Right lung (tissue), 5 donors: Measurements from ENCODE around the gene CTU1. TPM values are rescaled to one million over a fixed set of nuclear protein-coding genes. Genes with fewer than 3 reads are reported as not detected.
A peak's percentile ranks its signal among the peaks of the same experiment; 100 is the strongest.

Experiments
- DNase-seq, 2 donors: peaks; one replicate each; pipeline ENCODE4 v3.0.0-alpha.2; 2013
- polyA plus RNA-seq, 5 donors: library from polyadenylated mRNA; unstranded; fragments of 120-200 nt; gene quantifications; one replicate each; pipeline versions ENCODE4 v1.2.1 to v1.2.3, GENCODE V29; 2013; ENCODE audit warnings: inconsistent platforms in 1 of 5, low replicate concordance in 1 of 5; ENCODE audit not compliant: insufficient read length in 5 of 5, insufficient read depth in 1 of 5

CTU1 gene
- polyA plus RNA-seq, 5 donors = 1.7 to 4.4 (median 2.2) TPM

DNA sequence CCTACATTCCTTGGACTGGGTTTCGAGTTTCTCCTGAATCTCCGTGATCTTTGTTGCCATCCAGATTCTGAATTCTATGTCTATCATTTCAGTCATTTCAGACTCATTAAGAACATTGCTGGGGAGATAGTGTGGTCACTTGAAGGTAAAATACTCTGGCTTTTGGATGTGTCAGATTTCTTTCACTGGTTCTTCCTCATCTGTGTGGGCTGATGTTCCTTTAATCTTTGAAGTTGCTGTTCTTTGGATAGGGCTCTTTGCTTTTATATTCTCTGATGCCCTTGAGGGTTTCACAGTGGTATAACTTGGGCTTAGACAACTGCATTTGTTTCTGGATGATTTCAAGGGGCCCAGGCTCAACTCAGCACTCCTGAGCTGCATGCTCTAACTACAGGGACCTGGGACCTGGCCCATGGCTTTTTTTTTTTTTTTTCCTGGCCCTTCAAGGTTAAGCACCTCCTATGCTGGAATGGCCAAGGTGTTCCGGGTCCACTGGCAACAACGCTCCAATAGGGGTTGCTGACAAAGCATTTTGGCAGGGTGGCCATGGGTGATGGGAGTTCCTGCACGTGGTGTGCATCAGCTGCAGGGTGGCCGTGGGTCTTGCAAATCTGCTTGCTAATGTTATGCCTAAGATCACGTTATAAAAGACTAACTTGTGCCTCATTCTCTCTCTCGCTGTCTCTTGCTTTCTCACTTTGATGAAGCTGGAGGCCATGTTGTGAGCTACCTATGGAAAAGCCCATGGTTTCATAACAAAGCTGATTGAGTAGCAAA lies 28.0 kb upstream of the CTU1 start:
- DNase-seq = no peak

- DNase-seq = no peak
These were observed 26.8 kb upstream of the CTU1 start for GRCh38 chr19:51135004-51135403.

GRCh38 chr19:51131780-51132680 lies 23.8 kb upstream of the CTU1 start:
- peak; percentile 30 to 48 for DNase-seq

- no peak for DNase-seq
These were observed 21.5 kb upstream of the CTU1 start for GRCh38 chr19:51129716-51130115.

GRCh38 chr19:51128227-51128626 lies 20.0 kb upstream of the CTU1 start:
- DNase-seq = no peak

DNA sequence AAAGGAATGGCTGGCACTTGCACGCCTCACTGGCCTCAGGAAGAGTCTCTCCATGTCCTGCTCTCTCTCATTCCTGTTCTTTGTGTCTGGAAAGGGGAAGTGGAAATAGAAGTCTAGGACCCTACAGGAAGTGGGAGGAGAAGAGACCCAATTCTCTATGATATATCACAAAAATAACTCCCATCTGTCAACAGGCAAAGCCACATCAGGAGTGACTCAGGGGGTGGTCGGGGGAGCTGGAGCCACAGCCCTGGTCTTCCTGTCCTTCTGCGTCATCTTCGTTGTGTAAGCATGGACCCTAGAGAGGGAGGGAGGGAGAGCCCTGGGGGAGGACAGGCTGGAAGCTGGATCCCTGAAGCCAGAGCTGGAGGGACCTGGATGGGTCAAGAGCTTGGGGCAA lies 19.5 kb upstream of the CTU1 start:
- no peak for DNase-seq

GRCh38 chr19:51127032-51127431 lies 18.8 kb upstream of the CTU1 start:
- DNase-seq = no peak

DNA sequence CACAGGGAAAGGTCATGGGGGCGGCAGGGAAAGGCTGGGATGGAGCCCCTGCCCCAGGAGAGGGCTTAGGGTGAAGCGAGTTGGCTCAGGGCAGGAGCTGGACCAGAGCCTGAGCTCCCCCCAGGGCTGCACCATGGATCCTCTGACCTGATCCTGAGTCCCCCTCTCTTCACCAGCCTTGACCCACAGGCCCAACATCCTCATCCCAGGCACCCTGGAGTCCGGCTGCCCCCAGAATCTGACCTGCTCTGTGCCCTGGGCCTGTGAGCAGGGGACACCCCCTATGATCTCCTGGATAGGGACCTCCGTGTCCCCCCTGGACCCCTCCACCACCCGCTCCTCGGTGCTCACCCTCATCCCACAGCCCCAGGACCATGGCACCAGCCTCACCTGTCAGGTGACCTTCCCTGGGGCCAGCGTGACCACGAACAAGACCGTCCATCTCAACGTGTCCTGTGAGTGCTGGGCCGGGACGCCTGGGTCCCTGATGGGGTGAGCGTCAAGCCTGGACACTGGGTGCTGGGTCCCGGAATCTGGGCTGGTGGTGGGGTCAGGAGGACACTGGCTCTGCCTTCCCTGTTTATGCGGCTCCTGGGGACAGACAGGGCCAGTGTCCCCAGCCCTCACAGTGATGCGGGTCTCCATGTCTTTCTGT lies 17.3 kb upstream of the CTU1 start:
- no peak for DNase-seq

GRCh38 chr19:51124729-51125128 lies 16.5 kb upstream of the CTU1 start, which contains the start of gene SIGLEC9:
Gene SIGLEC9, plus strand, starts transcription at chr19:51124906. Its CDS starts 69 bp downstream, at chr19:51124975.
- no peak for DNase-seq

- no peak for DNase-seq
These were observed 16.0 kb upstream of the CTU1 start for GRCh38 chr19:51124216-51124615.

DNA sequence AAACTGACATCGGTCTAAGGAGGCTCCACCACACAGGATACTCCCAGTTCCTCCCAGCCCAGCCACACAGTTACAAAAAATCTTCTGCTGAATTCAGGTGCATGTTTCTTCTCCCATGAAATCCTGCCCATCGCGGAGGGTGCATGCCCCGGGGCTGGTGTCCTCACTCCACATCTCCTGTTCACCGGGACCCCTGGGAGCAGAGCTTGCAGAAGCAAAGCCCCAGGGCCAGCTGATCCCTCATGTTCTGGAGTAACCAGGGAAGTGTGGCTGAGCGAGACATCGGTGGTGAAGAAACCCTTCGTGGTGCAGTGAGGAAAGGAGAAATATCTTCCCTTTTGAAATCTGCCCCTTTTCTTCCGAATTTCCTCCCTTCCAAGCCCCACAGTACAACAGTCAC lies 15.6 kb upstream of the CTU1 start:
- no peak for DNase-seq

DNA sequence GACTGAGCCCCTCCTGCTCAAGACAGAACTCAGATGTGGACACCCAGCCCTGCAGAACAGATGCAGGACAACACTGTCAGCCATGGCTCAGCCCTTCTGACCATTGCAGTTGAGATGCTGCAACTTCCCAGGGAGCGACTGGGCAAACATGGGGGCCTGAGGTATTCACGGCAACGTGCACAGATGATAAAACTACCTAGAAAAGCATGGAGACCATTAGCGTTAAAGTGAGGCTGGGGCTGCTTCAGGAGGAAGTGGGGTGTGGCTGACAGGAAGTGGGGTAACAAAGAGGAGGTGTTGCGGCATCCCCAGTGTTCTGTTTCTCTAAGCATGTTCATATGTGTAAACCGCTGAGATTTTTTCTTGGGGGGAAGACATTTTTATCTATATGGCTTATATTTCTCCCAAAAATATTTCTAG lies 15.2 kb upstream of the CTU1 start:
- DNase-seq = no peak

GRCh38 chr19:51122112-51122981 lies 14.1 kb upstream of the CTU1 start:
- DNase-seq = no peak

- DNase-seq = no peak
These were observed 13.0 kb upstream of the CTU1 start for GRCh38 chr19:51121257-51121656.

DNA sequence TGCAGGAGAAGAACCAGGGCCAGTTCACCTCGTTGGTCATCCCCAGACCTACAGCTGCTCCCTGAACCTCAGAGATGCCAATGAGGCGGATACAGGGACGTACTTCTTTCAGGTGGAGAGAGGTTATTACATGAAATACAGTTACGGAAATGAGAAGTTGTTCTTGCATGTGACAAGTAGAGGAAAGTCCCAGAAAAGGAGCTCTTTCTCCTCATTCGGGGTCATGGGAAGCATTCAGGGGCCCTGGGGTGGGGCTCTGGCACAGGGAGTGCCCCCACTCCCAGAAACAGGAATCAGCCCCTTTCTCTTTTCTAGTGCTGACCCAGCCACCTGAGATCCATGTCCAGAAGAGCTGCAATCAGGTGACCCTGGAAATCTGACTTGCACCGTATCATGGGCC lies 12.0 kb upstream of the CTU1 start:
- no peak for DNase-seq

DNA sequence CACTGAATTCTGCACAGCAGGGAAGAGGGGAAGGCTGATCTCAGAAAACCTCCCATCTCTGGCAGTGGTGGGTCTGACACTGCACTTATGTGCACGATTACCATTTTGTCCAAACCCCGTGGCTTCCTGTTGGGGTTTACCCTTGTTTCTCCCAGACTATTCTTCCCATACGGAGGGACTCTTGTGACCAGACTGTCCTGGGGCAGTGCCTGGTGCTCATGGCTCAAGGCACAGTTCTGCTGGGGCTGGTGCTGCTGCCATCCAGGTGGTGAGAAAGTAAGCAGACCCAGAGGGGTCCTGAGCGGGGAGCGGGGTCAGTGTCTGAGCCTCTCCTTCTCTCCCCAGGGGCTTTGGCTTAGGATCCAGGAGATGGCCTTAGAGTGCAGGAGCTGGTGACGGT lies 11.4 kb upstream of the CTU1 start:
- DNase-seq = no peak

- no peak for DNase-seq
These were observed 10.9 kb upstream of the CTU1 start for GRCh38 chr19:51119101-51119500.

GRCh38 chr19:51116736-51117286 lies 8.6 kb upstream of the CTU1 start:
- DNase-seq = no peak

DNA sequence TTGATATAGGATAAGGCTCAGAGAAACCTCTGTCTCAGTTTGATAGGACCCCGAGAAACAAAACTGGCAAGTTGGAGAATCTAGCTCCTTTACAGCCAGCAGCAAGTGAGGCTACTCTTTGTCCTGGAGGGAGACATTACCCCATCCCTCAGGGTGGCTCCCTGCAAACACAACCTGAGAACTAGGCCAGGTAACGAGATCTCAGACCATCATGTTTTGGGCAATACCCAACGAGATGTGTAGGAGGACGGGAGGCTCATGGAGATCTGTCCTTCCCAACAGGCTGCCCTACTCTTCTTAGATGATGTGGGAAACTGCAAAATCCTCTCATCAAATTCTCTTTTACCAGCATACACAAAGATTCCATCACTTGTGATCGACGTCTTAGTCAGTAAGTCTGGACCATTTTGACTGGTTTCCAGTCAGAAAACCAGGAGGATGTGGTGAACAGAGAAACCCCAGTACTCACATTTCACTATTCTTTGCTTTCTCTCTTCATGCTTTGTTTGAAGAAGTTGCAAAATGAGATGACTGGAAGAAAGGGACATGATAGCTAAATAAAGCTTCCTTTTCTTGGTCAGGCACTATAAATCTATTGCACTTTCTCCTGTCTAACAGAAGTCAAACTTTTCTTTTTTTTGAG lies 6.0 kb upstream of the CTU1 start:
- no peak for DNase-seq

GRCh38 chr19:51111606-51112005 lies 3.4 kb upstream of the CTU1 start:
- DNase-seq = no peak

DNA sequence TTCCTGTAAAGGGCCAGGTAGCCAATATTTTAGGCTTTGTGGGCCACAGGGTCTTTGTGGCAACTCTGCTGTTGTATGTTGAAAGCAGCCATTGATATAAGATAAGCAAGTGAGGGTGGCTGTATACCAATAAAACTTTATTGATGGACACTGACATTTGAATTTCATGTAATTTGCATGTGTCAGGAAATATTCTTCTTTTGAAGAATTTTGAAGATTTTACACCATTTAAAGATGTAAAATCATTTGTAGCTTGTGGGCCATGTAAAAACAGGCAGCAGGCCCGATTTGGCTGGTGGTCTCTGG lies 2.4 kb upstream of the CTU1 start:
- DNase-seq = no peak
